HG02973 (cell line): ENCODE data around the gene RAB11A.

Source experiments
- ATAC-seq: cut with Tn5 transposase; IDR thresholded peaks from one replicate; pipeline ENCODE4 v1.9.1; 2021; ENCODE audit warnings: moderate library complexity; ENCODE audit not compliant: unreplicated experiment

RAB11A gene

DNA sequence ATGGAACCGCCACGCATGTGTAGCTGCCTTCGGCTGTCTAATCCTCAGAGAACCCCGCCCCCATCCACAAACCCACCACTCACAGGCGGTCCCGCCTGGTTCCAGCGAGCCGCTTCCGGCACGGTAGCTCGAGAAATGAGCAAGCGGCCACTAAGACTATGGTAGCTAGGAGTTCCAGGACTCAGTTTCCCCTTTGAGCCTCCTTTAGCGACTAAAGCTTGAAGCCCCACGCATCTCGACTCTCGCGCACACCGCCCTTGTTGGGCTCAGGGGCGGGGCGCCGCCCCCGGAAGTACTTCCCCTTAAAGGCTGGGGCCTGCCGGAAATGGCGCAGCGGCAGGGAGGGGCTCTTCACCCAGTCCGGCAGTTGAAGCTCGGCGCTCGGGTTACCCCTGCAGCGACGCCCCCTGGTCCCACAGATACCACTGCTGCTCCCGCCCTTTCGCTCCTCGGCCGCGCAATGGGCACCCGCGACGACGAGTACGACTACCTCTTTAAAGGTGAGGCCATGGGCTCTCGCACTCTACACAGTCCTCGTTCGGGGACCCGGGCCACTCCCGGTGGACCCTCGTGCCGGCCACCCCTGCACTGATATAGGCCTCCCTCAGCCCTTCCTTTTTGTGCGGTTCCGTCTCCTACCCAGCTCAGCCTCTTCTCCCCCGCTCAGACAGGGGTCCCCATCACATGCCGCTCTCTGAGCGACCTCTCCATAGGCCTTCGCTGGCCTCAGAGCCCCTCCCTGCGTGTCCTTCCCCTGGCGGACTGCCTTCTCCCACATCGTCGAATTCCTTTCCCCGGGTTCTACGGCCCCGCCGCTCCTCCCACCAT, at the start of gene RAB11A:
RAB11A (plus strand) TSS at position 366 of the 828 bp plus-strand sequence; CDS start at position 461, 95 bp downstream.
- ATAC-seq: peak; percentile 84

DNA sequence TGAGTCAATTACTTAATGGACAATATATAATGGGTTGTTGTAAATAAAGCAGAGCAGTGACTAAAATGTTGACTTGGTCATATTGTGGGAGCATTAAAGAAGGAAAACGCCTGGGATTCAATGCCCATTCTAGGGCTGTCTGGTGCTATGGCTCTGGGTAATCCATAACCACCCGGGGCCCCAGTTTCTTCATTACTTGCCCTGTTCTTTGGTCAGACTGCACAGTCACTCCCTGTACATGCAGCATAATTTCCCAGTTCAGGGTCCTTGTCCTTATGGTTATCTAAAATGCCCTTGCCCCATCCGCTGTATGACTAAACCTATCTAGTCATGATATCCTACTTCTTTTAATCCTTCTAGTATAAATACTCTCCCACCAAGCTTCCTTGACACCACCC, 49.7 kb upstream of the RAB11A start:
- no peak for ATAC-seq

DNA sequence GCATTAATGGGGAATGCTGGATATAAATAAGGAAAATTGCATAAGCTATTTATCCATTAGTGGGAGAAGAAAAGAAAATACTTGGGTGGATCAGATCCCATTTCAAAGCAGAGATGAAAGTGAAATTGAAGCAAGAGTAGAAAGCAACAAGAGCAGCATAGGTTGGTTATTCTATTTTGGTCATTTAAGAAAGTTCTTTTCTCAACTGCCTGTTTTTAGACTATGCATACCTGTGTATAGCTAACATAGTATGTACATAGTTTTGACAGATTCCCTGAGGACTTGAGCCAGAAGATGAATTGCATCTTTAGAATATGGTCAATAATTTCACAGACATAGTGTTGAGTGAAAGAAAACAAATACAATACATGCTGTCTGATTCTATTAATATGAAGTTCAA, 48.2 kb upstream of the RAB11A start:
- ATAC-seq: no peak

DNA sequence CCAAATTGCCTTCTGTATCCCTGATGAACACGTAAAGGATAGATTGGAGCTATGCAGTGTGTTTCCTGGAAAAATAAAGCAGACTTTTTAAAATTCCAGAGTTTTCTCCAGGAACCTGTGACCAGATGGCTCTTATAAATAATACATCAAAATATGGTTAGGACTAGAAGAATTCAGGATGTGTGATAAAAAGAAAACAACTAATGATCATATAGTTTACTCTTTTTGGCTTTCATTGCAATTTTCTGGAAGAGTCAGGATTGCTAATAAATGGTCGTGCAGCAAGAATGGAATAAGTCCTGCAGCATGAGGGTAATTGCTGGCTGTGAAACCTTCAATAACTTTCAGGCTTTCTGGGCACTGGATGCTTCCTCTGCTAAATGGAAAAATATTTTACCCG, 47.0 kb upstream of the RAB11A start:
- no peak for ATAC-seq

DNA sequence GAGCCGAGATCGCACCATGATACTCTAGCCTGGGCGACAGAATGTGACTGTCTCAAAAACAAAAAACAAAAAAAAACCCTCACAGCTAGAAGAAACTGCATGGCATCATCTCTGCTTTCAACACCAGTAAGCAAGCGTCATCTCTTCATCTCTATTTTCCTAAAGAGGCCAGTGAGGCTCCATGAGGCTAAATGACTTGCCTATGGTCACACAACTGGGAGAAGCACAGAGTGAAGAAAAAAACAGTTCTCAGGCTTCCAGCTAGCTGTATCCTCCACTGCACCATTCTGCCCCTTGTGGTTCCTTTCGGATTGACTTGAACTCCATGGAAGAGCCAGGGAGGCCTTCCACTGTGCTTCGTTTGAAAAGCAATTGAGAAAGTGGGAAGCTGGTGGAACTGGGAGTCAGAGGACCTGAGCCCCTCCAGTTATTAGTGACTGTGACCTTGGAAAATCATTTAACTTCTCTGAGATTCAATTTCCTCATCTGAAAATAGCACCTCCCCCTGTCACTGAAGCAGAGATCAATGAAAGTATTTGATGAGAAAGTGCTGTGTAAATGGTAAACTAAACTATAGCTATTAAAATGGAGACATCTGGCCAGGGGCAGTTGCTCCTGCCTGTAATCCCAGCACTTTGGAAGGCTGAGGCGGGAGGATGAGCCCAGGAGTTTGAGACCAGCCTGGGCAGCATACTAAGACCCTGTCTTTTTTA, 45.1 kb upstream of the RAB11A start:
- ATAC-seq: no peak

DNA sequence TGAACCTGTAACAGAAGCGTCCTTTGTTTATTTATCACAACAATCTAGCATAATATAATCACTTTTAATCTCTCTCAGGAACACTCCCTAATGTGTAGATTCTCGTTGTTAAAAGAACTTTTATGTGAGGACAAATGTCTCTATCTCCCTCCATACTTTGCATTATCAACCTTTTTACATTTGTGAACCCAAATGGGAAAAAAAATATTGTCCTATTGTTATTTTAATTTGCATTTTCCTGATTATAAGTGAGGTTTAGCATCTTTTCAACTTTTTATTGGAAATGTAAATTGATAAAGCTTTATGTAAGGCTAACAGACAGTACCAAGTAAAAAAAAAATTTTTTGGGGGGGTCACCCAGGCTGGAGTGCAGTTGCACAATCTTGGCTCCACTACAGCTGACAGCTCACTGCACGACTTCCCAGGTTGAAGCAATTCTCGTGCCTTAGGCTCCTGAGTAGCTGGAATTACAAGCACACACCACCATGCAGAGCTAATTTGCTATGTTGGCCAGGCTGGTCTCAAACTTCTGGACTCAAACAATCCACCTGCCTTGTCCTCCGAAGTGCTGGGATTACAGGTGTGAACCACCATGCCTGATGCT, 44.2 kb upstream of the RAB11A start:
- ATAC-seq: no peak

DNA sequence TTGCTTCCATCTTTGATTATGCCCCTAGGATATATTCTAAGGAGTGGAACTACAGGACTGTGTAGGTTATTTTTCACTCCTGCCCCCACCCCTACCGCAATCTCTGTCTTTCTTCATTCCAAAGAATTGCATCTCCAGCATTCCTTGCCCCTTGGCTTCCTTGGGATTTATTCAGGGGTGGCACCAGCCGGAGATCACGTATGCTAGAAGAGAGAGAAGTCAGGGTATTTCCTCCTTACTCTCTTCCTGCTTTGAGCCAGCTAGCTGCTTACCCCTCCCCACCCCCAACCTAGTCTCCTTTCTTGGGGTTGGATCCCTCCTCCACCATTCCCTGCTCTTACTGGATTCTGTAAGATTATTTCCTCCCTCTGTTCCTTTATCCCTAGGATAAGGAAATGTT, 42.2 kb upstream of the RAB11A start:
- no peak for ATAC-seq

DNA sequence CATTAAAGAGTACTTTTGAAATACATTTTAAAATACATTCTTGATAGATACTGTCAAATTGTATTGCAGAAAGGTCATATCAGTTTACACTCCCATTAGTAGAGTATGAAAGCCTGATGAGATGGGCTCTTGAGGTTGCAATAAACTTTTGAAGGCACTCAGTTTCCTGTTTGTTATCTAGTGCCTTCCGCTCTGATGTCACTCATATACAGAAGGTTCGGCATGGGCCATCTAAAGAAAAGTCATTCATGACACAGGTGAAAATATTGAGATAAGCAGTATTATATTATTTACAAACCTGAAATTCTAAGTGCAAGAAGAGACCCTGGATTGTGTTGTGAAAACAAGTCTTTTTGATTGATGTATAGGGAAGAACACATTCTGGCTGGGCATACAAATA, 40.7 kb upstream of the RAB11A start:
- ATAC-seq: no peak

DNA sequence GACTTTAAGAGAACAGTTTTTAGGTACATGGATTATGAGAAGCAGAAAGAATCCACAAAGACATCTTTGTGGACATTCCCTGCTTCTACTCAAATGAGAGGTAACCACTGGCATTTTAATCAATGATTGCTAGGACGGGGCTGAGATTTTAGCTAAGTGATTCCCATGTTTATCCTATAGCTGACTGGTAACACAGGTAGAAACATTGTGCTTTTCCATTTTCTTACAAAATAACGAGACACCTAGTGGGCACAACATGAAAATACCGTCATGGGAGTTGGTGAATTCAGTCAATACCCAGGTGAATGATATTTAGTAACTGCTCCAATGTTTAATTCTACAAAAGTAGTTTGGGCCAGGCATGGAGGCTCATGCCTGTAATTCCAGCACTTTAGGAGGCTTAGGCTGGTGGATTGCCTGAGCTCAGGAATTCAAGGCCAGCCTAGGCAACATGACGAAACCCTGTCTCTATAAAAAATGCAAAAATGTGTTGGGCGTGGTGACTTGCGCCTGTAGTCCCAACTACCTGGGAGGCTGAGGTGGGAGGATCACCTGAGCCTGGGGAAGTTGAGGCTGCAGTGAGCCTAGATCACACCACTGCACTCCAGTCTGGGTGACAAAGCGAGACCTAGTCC, 40.0 kb upstream of the RAB11A start:
- no peak for ATAC-seq

DNA sequence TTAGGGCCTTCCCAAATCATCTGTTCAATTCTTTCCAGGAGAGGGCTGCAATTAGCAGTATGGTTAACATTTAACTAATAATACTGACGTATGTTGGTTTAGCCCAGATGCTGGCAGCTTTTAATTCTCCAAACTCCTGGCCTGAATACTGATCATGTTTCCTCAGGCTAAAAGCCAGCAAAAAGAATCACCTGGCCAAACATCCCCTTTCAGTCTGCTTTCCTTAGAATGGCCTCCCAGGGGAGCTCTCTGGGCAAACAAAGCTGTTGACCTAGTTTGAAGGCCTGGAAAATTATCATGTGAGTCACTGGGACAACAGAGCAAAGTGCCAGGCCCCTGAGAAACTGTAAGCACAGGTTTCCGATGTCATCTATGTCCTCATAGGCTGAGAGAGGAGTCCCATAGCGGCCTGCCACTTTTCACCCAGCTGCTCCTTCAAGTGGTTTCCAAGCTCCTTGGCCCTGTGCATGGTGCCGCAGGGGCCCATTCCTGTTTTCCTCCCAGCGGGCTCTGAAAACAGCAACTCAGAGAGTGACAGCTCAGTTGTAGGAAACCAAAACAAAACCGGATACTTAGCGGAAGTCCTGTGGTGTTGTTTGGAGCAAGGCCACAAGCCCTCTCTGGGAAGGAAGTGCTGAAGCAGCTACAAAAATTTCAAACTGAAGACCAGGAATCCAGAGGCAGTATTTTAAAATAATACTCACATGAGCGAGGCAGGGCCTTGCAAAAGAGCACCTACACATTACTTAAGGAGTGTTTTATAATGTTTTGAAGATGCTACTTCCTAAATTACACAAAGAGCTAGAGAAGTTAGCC, 36.5 kb upstream of the RAB11A start:
- no peak for ATAC-seq

DNA sequence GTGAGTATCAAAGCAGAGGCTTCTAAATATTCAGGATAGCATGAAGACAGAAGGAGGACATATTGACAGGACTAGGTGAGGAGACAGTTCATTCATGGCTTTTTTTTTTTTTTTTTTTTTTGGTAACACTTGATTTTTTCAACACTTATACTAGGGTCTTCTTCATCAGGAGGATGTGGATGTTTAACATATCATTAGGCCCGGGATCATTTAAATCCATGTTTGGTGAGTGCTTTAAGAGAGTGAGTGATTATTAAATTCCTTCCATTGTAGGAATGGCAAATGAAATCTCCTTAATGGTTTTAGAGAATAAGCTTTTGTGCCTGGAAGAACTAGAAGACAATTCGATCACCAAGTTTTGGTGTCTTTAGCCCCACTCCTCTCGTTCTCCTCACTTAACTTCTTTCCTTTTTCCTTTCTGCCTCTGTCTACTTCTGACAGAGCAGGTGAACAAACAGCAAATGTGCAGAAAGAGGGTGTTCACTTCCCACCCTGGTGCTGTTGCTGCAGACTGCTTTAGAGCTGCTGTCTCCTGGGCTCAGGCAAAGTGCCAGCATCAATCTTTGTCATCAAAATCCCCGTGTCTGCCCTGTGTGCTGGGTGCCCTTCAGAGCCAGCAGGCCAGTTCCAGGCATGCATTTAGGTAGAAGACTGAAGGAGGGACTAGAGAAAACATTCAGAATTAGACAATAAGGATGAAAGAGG, 35.6 kb upstream of the RAB11A start:
- ATAC-seq: no peak

DNA sequence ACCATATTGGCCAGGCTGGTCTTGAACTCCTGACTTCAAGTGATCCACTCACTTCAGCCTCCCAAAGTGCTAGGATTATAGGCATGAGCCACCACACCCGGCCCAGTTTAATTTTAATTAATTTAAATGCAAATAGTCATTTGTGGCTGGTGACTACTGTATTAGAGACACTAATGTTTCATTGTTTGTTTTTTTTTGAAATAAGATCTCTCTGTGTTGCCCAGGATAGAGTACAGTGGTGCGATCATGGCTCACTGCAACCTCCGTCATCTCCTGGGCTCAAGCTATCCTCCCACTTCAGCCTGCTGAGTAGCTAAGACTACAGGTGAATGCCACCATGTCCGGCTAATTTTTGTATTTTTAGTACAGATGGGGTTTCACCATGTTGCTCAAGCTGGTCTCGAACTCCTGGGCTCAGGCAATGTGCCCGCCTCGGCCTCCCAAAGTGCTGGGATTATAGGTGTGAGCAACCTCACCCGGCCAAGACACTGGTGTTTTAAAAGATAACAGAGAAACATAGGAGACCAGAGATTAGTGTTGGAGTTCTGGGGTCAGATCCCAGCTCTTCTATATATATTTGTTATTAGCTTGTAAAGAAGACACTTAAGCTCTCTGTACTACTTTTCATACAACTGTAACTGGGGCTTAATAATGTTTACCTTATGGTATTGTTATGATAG, 34.5 kb upstream of the RAB11A start:
- ATAC-seq: no peak

DNA sequence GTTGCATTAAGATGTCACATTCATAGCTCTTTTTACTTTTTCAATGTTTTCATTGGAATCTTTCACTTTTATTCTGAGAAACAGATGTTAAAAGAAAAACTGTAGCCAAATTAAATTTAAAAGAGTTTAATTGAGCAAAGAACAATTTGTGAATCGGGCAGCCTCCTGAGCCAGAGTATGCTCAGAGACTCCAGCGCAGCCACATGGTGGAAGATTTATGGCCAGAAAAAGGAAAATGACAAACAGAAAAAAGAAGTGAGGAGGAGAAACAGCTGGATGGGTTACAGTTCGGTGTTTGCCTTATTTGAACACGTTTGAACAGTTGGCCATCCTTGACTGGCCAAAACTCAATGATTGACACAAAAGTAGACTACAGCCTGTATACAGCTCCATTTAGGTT, 33.8 kb upstream of the RAB11A start:
- no peak for ATAC-seq

DNA sequence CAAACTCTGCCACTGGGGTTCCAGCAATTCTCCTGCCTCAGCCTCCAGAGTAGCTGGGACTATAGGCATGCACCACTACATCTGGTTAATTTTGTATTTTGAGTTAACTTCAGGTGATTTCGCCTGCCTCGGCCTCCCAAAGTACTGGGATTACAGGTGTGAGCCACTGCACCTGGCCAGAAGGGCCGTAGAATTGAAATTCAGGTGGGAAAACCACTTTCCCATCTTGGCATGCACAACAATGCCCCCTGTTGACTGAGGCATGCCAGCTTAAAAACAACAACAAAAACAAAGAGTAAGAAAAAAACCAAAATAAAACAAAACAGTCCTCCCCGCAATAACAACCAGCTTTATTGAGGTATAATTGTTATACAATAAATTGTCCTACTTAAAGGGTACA, 32.6 kb upstream of the RAB11A start:
- no peak for ATAC-seq

DNA sequence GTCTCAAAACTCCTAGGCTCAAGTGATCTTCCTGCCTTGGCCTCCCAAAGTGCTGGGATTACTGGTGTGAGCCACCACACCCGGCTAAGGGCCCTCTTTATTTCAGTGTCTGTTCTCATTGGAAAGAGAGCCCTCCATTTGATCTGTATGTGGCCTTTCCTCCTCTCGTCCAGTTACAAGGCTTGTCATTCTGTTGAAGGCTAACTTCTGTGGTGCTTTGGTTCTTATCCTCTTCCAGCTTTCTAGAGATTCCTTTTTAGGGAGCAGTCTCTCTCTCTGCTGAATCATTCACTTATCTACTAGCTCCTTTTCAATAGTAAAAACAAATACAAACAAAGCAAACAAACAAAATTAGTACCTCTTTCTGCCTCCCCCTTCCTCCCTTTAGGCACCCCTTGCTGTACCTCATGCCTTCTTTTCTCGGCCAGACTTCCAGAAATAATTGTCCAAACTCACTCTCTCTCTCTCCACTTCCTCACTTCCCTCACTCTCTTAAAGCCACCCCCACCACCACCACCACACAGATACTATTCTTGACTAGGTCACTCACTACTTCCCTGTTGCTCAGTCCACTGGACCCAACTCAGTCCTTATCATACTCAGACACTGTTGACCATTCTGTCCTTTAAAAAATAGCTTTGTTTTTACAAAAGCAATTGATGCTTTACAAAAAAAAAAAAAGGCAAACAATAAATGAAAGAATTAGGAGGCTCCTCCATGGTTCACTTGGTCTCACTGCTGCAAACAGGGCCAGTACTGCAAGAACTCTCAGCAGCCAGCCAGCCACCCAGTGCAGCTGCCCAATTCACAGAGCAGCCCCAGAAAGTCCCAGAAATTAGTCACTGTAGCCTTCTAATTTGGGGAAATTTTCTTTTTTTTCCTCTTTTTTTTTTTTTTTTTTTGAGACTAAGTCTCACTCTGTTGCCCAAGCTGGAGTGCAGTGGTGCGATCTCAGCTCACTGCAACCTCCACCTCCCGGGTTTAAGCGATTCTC, 31.7 kb upstream of the RAB11A start:
- no peak for ATAC-seq

DNA sequence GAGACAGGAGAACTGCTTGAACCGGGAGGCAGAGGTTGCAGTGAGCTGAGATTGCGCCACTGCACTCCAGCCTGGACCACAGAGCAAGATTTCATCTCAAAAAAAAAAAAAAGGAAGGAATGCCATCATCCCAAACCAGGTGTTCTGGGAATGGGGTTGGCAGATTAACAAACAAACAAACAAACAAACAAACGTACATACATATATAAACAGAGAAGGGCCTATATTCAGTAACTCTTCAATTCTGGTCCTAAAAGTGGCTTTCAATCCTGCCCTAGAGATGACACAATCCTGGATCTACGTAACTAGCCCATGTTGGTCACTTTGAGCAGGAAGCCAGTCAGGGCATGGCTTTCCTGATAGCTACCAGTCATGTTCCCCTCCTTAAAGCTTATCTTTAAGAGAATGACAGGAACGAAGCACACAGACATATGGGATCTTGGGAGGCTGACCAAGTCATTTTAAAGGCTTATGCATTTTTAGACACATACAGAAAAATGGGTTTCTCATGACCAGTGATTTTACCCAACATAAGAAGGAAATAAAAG, 29.9 kb upstream of the RAB11A start:
- ATAC-seq: no peak

DNA sequence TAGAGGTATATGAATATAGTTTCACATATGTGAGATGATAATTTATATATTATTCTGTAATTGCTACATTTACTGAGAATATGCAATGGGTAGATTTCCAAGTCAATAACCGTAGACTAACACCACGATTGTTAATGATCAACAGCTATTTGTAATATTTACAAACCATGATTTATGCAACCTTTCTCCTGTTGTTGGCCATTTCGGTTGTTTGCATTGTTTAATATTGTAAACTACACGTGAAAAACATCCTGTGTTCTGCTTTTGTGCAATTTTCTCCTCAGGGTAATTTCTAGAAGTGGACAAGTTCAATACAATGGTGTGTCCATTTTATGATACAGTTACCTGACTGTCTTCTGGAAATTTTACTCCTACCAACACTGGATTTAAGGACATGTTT, 29.3 kb upstream of the RAB11A start:
- ATAC-seq: no peak
